Measurements from ENCODE around the gene RGS3. TPM values are rescaled to one million over a fixed set of nuclear protein-coding genes. Genes with fewer than 3 reads are reported as not detected.

Gene RGS3
- total and polyA plus RNA-seq, 2 of the 13 experiments (the other 11 are each of a cell fraction or from before 2014, with no cell fraction given): 17.1 to 28.8 TPM

GRCh38 chr9:113609562-113610318, 146.2 kb downstream of the RGS3 start:
- Histone ChIP-seq H3K9me3 (ENCODE audit: low read length) (no peaks in the 10 kb centered on the region), H4K20me1 (ENCODE audit: insufficient read depth, low read length) (no peaks in the 10 kb centered on the region), H3K4me1 (ENCODE audit: insufficient read depth, low read length) (peaks cover 78% of the 10 kb centered on the region), H3K79me2 (ENCODE audit: insufficient read depth, low read length) (no peaks in the 10 kb centered on the region), H3K27ac (ENCODE audit: extremely low read length, insufficient read depth, low read length) (peak overlapping the region; percentile 86), H2AFZ (ENCODE audit: low read length) (no peak overlapping the region), H3K9ac (ENCODE audit: insufficient read depth, low read depth, low read length) (peak overlapping the region; percentile 70), H3K4me3 (replicated peaks in 1 of 3; ENCODE audit: insufficient read depth in 1 of 3, low read depth in 2 of 3, low read length in 3 of 3) (peak overlapping the region; percentile 36 to 63 (median 39)), H3K27me3 (ENCODE audit: control insufficient read depth in 1 of 2, insufficient read depth in 2 of 2, low read length in 2 of 2) (peaks cover 0 to 6% of the 10 kb centered on the region in 2 experiments; a peak in 1 of 5 replicates), H3K36me3 (replicated peaks in 1 of 2; ENCODE audit: control insufficient read depth in 1 of 2, insufficient read depth in 2 of 2, low read length in 2 of 2) (no peaks in the 10 kb centered on the region), H3K4me2 (ENCODE audit: low read depth, low read length) (peak overlapping the region; percentile 95)
- in situ Hi-C loops (cut with HindIII; ENCODE audit: extremely low pct_ligation_motif_present, low pct_unique_long_range_greater_than_20kb): no loop called here
- intact Hi-C loops (cut with micrococcal nuclease; ENCODE audit: unreplicated experiment): loop anchor here (5.0 kb wide), 1 partner anchor 43 kb away; no protein-coding TSS in a partner anchor
- no TSS peak for BruUV-seq (replicated peaks)
- FAIRE-seq: peak; percentile 92
- ChIA-PET CTCF (ENCODE audit: low intra/inter-chr PET ratio, low total read pairs) (no interaction called here), POLR2A (interaction anchor here (0.6 to 2.1 kb wide), 9 partner anchors 9 to 199 kb away, joined by 3 to 21 read pairs (median 3); partner anchors contain the start of genes C9orf43, POLE3 and RGS3)
- WGBS (ENCODE audit: low lambda C conversion rate): 0% methylated on average over 10 of the region's 21 CpGs
- DNase-seq (ENCODE audit: low spot score): peak; percentile 97
- peak; percentile 99 for ATAC-seq
- no peak for TF ChIP-seq ZNF879 (CRISPR knock-in tag; IDR thresholded peaks at IDR 0.05)
- TF ChIP-seq THAP9 (CRISPR knock-in tag; IDR thresholded peaks at IDR 0.05; ENCODE audit: borderline replicate concordance): no peak; the same call in 1 of the 2 replicates
- no peak for TF ChIP-seq MZF1 (CRISPR knock-in tag; IDR thresholded peaks at IDR 0.05; ENCODE audit: borderline replicate concordance)
- no peak for TF ChIP-seq NFYC (CRISPR knock-in tag; IDR thresholded peaks at IDR 0.05)
- no peak for TF ChIP-seq ZNF646 (CRISPR knock-in tag; IDR thresholded peaks at IDR 0.05)
- no peak for TF ChIP-seq HNRNPK (IDR thresholded peaks at IDR 0.05; ENCODE audit: low read depth, low read length, poor library complexity, severe bottlenecking)
- TF ChIP-seq HDAC1 (CRISPR knock-in tag; IDR thresholded peaks at IDR 0.05): peak; percentile 49
- 0 out of 2 replicates have a peak, but pooled peaks have one; percentile 47 for TF ChIP-seq ZNF547 (CRISPR knock-in tag; IDR thresholded peaks at IDR 0.05)
- TF ChIP-seq SRSF9 (IDR thresholded peaks at IDR 0.05; ENCODE audit: borderline replicate concordance, insufficient read depth, low read depth, low read length, poor library complexity, severe bottlenecking): no peak
- TF ChIP-seq ZNF264 (CRISPR knock-in tag; IDR thresholded peaks at IDR 0.05): peak; percentile 84
- TF ChIP-seq ZNF773 (CRISPR knock-in tag; IDR thresholded peaks at IDR 0.05; ENCODE audit: borderline replicate concordance): no peak
- peak; percentile 83 for TF ChIP-seq ZNF501 (CRISPR knock-in tag; IDR thresholded peaks at IDR 0.05)
